SH-SY5Y (cell line): ENCODE data around the gene CRACDL.

Source experiments
- GATA2 ChIP-seq: IDR thresholded peaks from 2 replicates; pipeline ENCODE4 v1.6.1; 2011; ENCODE audit warnings: mild to moderate bottlenecking, low read depth, low read length
- GATA3 ChIP-seq: IDR thresholded peaks from 2 replicates; pipeline ENCODE4 v1.6.1; 2011; ENCODE audit warnings: low read depth, mild to moderate bottlenecking, low read length, moderate library complexity

GRCh38 chr2:98761909-98762308 lies 174.1 kb downstream of the CRACDL start:
- TF ChIP-seq GATA3: no peak
- no peak for TF ChIP-seq GATA2
